Right ventricle myocardium superior (tissue), 1 donor: ENCODE measurements around the gene PPM1H. TPM values are rescaled to one million over a fixed set of nuclear protein-coding genes. Genes with fewer than 3 reads are reported as not detected.
"Not testable (repeated sequence)": the region's sequence is repeated elsewhere in the genome, so short reads cannot be mapped to it uniquely, and the experiment has no call there.

ENCODE experiments used
- ATAC-seq: fragments of 200-7000 bp; cut with Tn5 transposase; one replicate; pipeline ENCODE4 v1.9.1; 2020; ENCODE audit warnings: mild to moderate bottlenecking; ENCODE audit not compliant: poor library complexity
- DNase-seq: peaks from one replicate; pipeline ENCODE4 v3.0.0-alpha.2; 2020
- intact Hi-C: fragments of 100-400 bp; cut with DNase I; formaldehyde crosslinking; loops from one replicate; pipeline ENCODE4 v1.11.2; 2022
- long read RNA-seq: library from polyadenylated mRNA; unstranded; transcript quantifications from one replicate; pipeline ENCODE4 v2.0.0, GENCODE V29; 2021
- total RNA-seq: library from RNA; stranded (reverse); fragmentation: NEBNext Ultra II Directional; extraction: Animal tissue kit (Norgen Biotek cat#: 25700); gene quantifications from one replicate; pipeline ENCODE4 v1.2.1, GENCODE V29; 2021
- donor health status: DM: no; HTN: yes; CAD: no; lungs with severe emphysema.

The PPM1H gene, protein sequence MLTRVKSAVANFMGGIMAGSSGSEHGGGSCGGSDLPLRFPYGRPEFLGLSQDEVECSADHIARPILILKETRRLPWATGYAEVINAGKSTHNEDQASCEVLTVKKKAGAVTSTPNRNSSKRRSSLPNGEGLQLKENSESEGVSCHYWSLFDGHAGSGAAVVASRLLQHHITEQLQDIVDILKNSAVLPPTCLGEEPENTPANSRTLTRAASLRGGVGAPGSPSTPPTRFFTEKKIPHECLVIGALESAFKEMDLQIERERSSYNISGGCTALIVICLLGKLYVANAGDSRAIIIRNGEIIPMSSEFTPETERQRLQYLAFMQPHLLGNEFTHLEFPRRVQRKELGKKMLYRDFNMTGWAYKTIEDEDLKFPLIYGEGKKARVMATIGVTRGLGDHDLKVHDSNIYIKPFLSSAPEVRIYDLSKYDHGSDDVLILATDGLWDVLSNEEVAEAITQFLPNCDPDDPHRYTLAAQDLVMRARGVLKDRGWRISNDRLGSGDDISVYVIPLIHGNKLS
- total RNA-seq: 6.5 TPM
- long read RNA-seq, full-length matches to known transcripts: 3 of 14 reads
- long read RNA-seq, partial matches to known transcripts: 3 of 14 reads
- long read RNA-seq, other reads (novel, unspliced or antisense): 8 of 14 reads

DNA sequence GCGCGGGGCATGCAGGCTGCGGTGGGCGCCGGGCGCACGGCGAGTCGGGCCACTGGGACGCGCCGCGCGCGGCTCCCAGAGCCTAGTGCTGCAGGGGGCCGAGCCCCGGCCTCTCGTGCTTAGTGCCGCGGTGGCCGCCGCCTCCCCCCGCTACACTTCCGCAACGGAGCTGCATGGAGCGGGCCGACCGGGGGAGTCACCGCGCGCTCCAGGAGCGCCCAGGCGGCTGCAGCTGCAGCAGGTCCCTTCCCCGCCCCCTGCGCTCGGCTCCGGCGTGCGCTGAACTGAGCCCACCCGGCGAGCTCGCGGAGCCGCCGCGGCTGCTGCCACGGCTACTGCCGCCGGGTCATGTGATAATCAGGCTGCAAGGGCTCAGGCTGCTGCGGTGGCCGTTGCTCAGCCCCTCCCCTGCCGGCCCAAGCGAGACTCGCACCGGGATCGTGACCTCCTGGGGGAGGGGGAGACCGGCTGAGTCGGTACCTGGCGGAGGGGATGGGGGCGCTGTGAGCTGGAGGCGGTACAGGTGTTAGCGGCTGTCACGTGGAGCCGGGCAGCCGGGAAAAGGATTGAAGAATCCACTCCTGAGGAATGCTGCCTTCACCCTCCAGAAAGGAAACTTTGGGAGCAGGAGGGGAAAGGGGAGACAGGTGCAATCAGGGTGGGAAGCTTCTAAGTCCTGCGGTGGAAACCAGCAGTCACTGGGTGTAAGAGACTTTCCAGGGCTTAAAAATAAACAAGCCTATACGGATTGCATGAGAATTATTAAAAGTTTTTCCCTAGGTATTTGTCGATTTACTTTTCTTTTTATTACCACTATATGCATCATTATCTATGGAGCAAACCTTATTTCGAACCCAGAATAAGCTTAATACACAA, at the start of gene PPM1H:
Gene PPM1H, minus strand, starts transcription at position 352 of the 876 bp plus-strand sequence. CDS start 414 bp downstream, outside the sequence.
- DNase-seq (peak; percentile 81), ATAC-seq (peak; percentile 91)
- intact Hi-C loops: loop anchor here (5.0 kb wide), 1 partner anchor 123 kb away; no protein-coding TSS in a partner anchor

DNA sequence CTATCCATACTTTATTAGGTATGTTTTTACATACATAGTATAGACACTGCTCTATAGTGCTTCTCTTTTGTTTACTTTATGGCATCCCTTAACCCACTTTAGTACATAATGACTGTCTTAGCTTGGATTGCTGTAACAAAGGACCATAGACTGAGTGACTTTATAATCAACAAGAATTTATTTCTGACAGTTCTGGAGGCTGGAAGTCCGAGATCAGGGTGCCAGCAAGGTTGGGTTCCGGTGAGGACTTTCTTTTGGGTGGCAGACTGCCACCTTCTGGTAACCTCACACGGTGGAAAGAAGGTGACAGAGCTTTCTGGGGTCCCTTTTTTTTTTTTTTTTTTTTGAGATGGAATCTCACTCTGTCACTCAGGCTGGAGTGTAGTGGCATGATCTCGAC, 48.6 kb upstream of the PPM1H start:
- DNase-seq: no peak
- ATAC-seq: no peak
- intact Hi-C loops: no loop called here

DNA sequence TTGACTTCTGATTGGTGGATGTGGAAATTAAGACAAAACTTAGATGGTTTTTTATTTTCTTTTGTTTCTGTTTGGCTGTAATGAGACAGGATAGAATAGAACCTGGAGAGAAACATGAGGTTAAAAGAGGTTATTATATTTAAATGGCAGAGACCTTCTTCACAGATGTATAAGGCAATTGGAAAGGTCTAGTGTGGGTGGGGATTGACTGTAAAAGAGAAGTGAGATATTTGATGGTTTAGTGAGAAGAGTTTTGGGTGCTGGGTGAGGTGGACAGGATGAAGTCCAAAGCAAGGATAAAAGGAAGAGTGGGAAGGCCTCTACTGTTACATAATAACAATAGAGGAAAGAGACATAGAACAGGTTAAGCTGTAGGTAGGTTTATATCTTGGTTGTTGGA, 43.8 kb upstream of the PPM1H start:
- ATAC-seq (no peak), DNase-seq (no peak)
- intact Hi-C loops: no loop called here

DNA sequence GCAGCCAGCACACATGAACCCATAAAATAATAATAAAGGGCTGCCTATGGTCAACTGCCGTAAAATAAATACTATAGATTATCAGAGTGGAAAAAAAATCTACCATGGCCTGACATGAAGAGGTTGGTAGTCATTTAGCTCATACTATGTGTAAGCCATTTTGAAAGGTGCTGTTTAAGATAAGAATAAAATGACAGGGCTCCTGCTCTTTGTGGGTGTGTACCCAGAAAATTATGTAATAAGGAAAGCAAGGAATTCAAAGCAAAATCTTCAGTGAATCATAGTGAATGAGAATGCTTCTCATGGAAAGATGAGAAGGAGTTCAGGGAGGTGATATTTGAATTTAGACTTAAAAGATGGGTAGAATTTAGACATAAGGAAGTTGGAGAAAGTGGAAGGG, 42.9 kb upstream of the PPM1H start:
- intact Hi-C loops: no loop called here
- DNase-seq: no peak
- no peak for ATAC-seq

DNA sequence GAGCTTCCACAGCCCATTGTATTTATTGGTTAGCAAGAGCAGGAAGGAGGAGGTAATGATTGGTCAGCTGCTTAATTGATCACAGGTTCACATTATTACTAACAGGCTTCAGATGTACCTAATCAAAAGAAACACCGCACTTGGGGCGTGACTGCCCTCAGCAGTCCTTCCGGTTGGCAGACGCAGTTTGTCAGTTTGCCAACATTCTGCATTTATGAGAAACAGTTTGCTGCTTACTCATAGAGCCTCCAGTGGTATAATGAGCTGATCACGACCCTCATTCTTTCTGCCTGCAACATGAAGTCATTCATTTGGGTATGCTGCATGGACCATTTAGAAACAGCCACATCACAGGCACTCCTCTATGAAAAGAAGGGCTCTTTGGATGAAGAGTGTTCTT, 42.5 kb upstream of the PPM1H start:
- intact Hi-C loops: no loop called here
- ATAC-seq (no peak), DNase-seq (no peak)

DNA sequence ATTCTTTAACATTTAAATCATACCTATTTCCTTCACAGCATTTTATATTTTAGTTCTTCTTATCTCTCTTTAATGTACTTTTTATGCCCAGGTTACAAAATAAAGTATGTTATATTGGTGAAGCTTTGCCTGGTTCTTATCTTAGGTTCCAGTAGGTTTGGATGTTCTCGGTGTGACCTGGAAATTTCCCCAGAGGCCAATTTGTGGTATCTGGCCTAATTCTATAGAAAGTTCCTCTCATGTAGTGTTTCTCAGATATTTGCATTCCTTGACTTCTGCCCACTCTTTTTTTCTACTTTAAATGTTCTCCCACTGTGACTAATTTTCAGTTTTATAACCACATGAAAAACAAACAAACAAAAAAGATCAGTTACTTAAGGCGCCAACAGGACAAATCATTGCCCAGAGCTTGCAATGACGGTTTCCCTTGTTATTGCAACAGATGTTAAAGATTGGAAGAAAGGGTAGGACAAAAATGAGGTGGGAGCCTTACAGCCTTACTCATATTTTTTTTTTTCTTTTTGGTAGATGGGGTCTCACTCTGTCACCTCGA, 41.2 kb upstream of the PPM1H start:
- intact Hi-C loops: no loop called here

DNA sequence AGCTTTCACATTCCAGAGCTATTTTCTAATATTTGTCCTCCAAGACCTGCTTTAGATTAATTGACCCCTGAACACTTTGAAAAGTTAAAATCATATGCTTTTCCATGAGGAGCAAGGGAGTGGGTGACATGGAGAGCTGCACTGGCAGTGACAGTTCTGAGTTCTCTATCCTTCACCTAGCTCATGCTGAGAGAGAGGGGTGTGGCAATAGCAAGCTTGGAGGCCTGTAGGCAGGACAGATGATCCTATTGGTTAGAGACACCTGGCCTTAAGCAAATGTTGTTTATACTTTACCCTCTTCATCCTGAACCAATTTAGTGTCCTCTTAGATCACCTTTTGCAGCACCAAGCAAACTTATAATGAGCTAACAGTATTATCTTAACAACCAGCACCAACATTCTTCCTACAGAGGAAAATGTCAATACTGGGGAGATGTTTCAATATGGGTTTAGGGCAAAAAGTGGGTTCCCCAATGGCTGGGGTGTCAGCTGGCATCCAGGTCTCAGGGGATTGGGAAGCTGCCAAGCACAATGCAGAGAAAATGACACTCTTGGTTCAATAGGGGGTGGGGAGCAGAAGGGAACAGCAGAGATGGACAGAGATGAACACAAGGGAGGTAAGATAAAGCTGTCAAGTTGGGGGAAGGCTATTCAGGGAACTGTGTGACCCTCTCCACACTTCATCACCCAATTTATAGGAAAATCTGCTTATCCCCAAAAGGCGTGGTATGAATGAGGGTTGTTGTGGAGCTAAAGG, 37.0 kb upstream of the PPM1H start:
- DNase-seq (no peak), ATAC-seq (no peak)
- intact Hi-C loops: no loop called here

More for the DNA sequence above, 41.2 kb upstream of the PPM1H start:
- DNase-seq (no peak), ATAC-seq (no peak)

DNA sequence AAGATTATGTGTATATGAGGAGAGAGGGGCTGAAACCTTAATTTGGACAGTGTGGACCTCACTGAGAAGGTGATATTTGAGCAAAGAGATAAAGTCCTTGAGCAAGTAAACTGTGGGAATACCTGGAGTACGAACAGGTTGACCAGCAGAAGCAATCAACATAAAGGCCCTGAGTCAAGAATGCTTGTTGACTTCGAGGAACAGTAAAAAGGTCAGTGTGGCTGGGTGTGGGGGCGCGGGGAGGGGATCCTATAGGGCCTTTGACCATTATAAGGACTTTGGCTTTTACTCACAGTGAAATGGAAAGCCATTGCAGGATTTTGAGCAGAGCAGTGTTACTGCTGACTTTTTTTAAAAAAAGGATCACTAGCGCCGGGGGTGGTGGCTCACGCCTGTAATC, 34.7 kb upstream of the PPM1H start:
- DNase-seq (no peak), ATAC-seq (no peak)
- intact Hi-C loops: no loop called here

DNA sequence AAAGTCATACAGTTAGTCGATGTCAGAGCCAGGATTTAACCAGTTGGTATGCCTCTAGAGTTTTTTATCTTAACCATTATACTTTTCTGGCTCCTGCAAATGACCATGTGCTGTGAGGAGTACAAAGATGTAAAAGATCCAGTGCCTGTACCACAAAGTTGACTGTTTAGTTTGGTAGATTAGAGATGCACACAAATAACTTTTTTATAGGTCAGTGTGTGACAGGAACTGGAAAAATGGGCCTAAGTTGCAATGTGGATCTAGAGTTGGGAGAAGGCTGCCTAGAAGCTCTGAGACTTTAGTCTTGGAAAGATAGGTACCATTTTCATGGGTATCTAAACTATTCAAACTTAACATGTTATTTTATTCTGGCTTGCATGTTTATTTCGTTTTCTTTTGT, 32.8 kb upstream of the PPM1H start:
- ATAC-seq (no peak), DNase-seq (no peak)
- intact Hi-C loops: no loop called here

DNA sequence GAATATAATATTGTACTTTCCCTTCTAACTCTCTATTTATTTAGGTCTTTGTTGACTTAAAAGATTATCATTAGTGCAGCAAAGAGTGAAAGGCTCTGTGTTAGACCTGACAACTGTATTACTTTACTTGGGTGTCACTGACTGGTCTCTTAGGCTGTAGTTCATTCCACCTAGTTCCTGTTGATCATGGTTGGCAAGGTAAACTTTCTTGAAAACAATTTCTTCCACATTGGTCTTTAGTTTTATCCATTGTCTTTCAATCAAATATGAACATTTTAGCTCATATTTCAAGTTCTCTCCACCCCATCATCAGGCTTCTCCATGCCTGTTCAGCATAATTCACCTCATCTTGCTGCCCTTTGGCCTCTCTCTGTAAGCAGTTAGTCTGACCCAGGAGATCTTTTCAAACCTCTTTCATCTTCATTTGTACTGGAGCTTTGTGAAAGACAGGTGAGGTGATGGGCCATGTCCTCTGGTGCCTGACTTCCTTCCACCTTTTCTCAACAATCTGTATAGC, 32.1 kb upstream of the PPM1H start:
- no peak for DNase-seq
- intact Hi-C loops: no loop called here
- ATAC-seq: no peak

DNA sequence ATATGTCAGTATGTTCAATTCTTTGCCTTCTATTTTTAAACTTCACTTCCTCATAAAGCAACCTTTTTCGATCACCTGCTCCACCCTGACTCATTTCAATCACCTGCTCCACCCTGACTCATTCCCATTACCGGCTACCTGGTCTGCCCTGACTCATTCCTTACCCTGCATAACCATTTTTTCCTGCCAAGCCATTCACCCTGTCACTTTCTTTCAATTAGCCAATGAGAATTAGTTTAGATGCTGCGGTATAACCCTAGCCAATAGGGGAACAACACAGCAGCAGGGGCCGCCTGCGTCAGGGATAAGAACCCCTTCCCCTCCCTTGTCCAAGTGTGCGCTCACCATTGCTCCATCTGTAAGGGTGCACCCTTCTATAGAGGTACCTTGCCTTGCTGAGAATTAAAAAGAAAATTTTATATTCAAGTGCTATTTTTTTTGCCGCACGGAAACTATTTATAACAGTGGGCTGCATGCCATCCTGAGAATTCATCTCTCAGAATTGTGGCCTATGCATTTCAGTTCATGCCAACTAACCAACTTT, 31.6 kb upstream of the PPM1H start:
- DNase-seq, ATAC-seq, intact Hi-C loops: not testable (repeated sequence)

DNA sequence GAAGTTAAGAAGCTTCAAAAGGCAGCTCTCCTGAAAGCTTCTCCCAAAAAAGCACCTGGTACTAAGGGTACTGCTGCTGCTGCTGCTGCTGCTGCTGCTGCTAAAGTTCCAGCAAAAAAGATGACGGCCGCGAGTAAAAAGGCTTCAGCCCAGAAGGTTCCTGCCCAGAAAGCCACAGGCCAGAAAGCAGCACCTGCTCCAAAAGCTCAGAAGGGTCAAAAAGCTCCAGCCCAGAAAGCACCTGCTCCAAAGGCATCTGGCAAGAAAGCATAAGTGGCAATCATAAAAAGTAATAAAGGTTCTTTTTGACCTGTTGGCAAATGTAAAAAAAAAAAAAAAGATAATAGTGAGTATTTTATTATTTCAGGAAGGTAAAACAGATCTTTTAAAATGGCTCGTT, 30.8 kb upstream of the PPM1H start:
- ATAC-seq, intact Hi-C loops: not testable (repeated sequence)

DNA sequence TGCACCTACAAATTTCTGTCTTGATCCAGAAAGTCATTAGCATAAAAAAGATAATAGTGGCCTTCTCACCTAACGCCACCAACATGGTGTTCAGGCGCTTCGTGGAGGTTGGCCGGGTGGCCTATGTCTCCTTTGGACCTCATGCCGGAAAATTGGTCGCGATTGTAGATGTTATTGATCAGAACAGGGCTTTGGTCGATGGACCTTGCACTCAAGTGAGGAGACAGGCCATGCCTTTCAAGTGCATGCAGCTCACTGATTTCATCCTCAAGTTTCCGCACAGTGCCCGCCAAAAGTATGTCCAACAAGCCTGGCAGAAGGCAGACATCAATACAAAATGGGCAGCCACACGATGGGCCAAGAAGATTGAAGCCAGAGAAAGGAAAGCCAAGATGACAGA, 30.3 kb upstream of the PPM1H start:
- DNase-seq, intact Hi-C loops, ATAC-seq: not testable (repeated sequence)

More for the DNA sequence above, 30.8 kb upstream of the PPM1H start:
- DNase-seq: not testable (repeated sequence)

DNA sequence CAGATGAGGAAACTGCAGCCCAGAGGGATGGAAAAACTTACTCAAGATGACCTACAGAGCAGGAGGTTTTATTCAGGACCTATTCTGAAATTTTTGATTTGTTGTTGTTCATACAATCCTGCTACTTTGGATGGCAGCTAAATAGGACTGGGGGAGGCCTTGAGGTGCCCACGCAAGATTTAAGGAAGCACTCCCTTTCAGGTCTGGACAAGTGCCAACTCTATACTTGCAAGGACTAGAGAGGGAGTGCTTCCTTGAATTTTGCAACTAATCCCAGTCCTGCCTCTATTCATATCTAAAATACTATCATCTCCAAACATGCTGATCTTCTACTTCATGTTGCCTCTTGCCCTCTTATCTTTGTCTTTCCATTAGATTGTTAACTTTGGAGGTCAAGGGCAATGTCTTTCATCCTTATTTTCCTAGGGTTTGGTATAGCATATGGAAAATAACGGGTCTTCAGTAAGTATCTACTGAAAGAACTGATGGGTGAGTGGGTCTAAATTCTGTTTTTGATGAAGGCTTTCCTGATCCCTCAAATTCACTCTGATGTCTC, 28.6 kb upstream of the PPM1H start:
- ATAC-seq (no peak), DNase-seq (no peak)
- intact Hi-C loops: no loop called here

DNA sequence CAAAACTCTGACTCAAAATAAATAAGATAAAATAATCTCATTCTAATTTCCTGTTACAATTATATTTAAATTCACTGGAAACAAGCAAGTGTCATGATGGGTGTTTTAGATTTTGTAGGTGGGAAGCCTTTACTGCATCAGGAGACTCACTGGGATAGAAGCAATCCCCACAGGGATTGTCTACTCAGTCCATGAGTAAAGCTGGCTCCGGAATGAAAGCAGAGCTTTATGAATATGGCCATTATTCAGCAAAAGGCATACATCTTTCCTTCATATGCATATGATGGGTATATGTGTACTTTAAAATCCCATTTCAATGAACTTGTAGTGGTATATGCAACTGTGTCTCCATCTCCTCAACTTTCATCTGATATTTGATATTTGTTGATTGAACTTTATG, 25.4 kb upstream of the PPM1H start:
- intact Hi-C loops: no loop called here
- ATAC-seq (no peak), DNase-seq (no peak)

DNA sequence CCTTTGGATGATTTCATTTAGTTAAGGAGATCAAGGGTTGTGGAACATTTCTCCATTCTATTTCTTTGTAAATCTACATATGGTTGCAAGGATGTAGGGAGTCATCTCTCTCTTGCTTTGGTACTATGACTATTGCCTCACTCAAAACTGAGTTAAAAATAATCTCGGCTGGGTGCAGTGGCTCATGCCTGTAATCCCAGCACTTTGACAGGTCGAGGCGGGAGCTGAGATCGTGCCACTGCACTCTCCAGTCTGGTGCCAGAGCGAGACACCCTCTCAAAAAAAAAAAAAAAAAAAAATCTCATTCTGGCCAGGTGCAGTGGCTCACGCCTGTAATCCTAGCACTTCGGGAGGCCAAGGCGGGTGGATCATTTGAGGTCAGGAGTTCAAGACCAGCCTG, 24.8 kb upstream of the PPM1H start:
- DNase-seq (no peak), ATAC-seq (no peak)
- intact Hi-C loops: no loop called here

DNA sequence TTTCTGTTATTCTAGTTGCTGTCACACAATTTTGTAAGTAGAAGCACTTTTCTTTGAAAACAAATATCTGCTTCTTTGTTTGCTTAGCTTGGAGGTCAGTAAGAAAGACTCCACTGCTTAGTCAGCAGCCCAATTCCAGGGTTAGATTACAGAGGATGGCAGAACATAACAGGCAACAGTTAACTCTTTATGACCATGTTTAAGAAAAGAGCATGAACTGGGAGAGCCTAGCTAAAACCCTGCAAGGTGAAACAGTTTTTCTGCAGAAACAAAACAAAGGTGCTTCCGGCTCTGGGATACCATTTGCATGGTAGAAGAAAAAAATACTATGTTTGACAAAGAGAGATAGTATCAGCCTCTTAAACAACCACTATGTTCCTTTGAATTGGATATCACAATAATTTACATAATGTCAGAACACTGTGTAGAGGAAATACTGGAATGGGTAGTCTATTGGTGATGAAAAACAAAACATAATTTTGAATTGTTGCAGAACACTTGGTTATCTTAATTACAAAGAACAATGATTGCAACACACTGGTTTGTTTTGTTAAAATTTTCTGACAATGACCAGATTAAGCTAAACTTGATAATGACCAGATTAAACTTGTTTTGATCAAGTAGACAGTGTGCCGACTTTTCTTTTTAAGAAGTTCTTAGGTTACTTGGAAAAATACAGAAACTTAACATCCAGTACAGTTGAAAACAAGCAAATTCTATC, 22.4 kb upstream of the PPM1H start:
- intact Hi-C loops: no loop called here

More for the DNA sequence above, 22.4 kb upstream of the PPM1H start:
- DNase-seq: no peak
- no peak for ATAC-seq
